Measurements from ENCODE around the gene USF2. TPM values are rescaled to one million over a fixed set of nuclear protein-coding genes. Genes with fewer than 3 reads are reported as not detected.

USF2 gene
- total RNA-seq, 1 experiment from 2014 or later: 123 TPM

- no peak overlapping the region for H3K9ac ChIP-seq (ENCODE audit: extremely low read depth, insufficient read length, low read length)
- H2BK120ac ChIP-seq (ENCODE audit: low read depth, low read length, poor library complexity, severe bottlenecking): no peak overlapping the region
- no peak overlapping the region for H3K23ac ChIP-seq (ENCODE audit: insufficient read length, low read depth, low read length)
- no peak overlapping the region for H2BK5ac ChIP-seq (ENCODE audit: insufficient read length, low read length)
- H4K20me1 ChIP-seq (ENCODE audit: control insufficient read depth, insufficient read depth, insufficient read length): no peaks in the 10 kb centered on the region
- Mint-ChIP-seq H3K9me3 (no peaks in the 10 kb centered on the region), H3K27ac (no peak overlapping the region), H3K27me3 (ENCODE audit: low read depth) (no peaks in the 10 kb centered on the region; the same call in 1 of the 2 replicates), H3K36me3 (ENCODE audit: insufficient read depth in 1 of 3, low read depth in 3 of 3) (no peaks in the 10 kb centered on the region), H3K4me3 (no peak overlapping the region), H3K4me1 (peaks cover 10 to 12% of the 10 kb centered on the region in 2 experiments)
- H2BK20ac ChIP-seq (ENCODE audit: low read depth, low read length, poor library complexity, severe bottlenecking): no peak overlapping the region
- no peaks in the 10 kb centered on the region for H3K27me3 ChIP-seq (ENCODE audit: insufficient read depth, low read length)
- no peak overlapping the region for H3K56ac ChIP-seq (ENCODE audit: insufficient read length, low read depth, low read length)
- no peak overlapping the region for H3K18ac ChIP-seq (ENCODE audit: insufficient read length, low read depth, low read length)
- peaks cover 9% of the 10 kb centered on the region; the same call in 1 of the 2 replicates for H3K4me1 ChIP-seq (ENCODE audit: insufficient read depth, low read length)
- H3K27ac ChIP-seq (ENCODE audit: insufficient read length, low read depth, low read length): no peak overlapping the region
- WGBS (ENCODE audit: extremely low coverage, insufficient read length, low lambda C conversion rate): no CpG with 5 or more reads among the region's 4 CpGs
- no peak overlapping the region for H3K14ac ChIP-seq (ENCODE audit: insufficient read depth, low read length)
- H2BK15ac ChIP-seq (ENCODE audit: low read depth, low read length): no peak overlapping the region
- H3K9me3 ChIP-seq (ENCODE audit: control insufficient read depth, low read depth, low read length): no peaks in the 10 kb centered on the region
- H2AK5ac ChIP-seq (ENCODE audit: insufficient read length, low read length): no peak overlapping the region
- H3T11ph ChIP-seq (ENCODE audit: low read length): no peak overlapping the region
- TF ChIP-seq CTCF (conservative IDR thresholded peaks at IDR 0.05): no peak
- no peak overlapping the region for H3K4ac ChIP-seq (ENCODE audit: low read depth, low read length)
- DNase-seq: no peak
- H2AFZ ChIP-seq (ENCODE audit: low read length): no peak overlapping the region
- H3K79me1 ChIP-seq (ENCODE audit: insufficient read depth, low read depth, low read length, poor library complexity, severe bottlenecking): no peaks in the 10 kb centered on the region
- H3K79me2 ChIP-seq (ENCODE audit: insufficient read depth, low read length): no peaks in the 10 kb centered on the region
- no peak overlapping the region for H4K91ac ChIP-seq (ENCODE audit: insufficient read length, low read depth, low read length)
- no peaks in the 10 kb centered on the region for H3K23me2 ChIP-seq (ENCODE audit: insufficient read length, low read depth, low read length, poor library complexity, severe bottlenecking)
- no peak overlapping the region for H2BK12ac ChIP-seq (ENCODE audit: insufficient read length, low read depth, low read length)
- no peak overlapping the region for H4K8ac ChIP-seq (replicated peaks; ENCODE audit: insufficient read length, low read depth, low read length)
- H4K5ac ChIP-seq (ENCODE audit: insufficient read length, low read depth, low read length): no peak overlapping the region
- H3K4me2 ChIP-seq (ENCODE audit: insufficient read depth, insufficient read length, low read length): no peak overlapping the region
Measured at GRCh38 chr19:35329323-35329722, 60.6 kb downstream of the USF2 start.

Other genes starting within 250 kb of the USF2 start
- gene SCN1B, start 238.5 kb upstream of the USF2 start, total RNA-seq (2021): 3.8 TPM in 2 replicates
- 9.3 and 10.6 TPM in 2 replicates for gene HPN, start 227.2 kb upstream of the USF2 start, total RNA-seq (2021)
- 1.5 TPM in 2 replicates for gene FXYD3, start 153.1 kb upstream of the USF2 start, total RNA-seq (2021)
- gene LGI4, start 133.9 kb upstream of the USF2 start, total RNA-seq (2021): 2.6 and 3.2 TPM in 2 replicates
- 6.8 and 7.7 TPM in 2 replicates for gene FXYD1, start 130.1 kb upstream of the USF2 start, total RNA-seq (2021)
- gene FXYD7, start 125.7 kb upstream of the USF2 start, total RNA-seq (2021): 8.2 and 9.0 TPM in 2 replicates
- 83.7 and 100 TPM in 2 replicates for gene FXYD5, start 114.2 kb upstream of the USF2 start, total RNA-seq (2021)
- not detected in 2 replicates for gene FAM187B, start 40.2 kb upstream of the USF2 start, total RNA-seq (2021)
- 151 and 152 TPM in 2 replicates for gene LSR, start 20.0 kb upstream of the USF2 start, total RNA-seq (2021)
- gene HAMP, start 13.6 kb downstream of the USF2 start, total RNA-seq (2021): 0.52 and 0.83 TPM in 2 replicates
- gene MAG, start 23.2 kb downstream of the USF2 start, total RNA-seq (2021): 0.13 TPM in 1 of 2 replicates, not detected in the other
- not detected in 2 replicates for gene CD22, start 60.2 kb downstream of the USF2 start, total RNA-seq (2021)
- not detected in 2 replicates for gene FFAR1, start 78.9 kb downstream of the USF2 start, total RNA-seq (2021)
- not detected in 2 replicates for gene FFAR3, start 89.5 kb downstream of the USF2 start, total RNA-seq (2021)
- not detected in 2 replicates for gene GPR42, start 102.1 kb downstream of the USF2 start, total RNA-seq (2021)
- gene FFAR2, start 179.3 kb downstream of the USF2 start, total RNA-seq (2021): not detected in 2 replicates
- 0.87 and 1.3 TPM in 2 replicates for gene KRTDAP, start 221.5 kb downstream of the USF2 start, total RNA-seq (2021)
- 267 and 278 TPM in 2 replicates for gene DMKN, start 244.7 kb downstream of the USF2 start, total RNA-seq (2021)